ENCODE measurements around the gene KRT20. TPM values are rescaled to one million over a fixed set of nuclear protein-coding genes. Genes with fewer than 3 reads are reported as not detected.
A peak's percentile ranks its signal among the peaks of the same experiment; 100 is the strongest.

The KRT20 gene, protein sequence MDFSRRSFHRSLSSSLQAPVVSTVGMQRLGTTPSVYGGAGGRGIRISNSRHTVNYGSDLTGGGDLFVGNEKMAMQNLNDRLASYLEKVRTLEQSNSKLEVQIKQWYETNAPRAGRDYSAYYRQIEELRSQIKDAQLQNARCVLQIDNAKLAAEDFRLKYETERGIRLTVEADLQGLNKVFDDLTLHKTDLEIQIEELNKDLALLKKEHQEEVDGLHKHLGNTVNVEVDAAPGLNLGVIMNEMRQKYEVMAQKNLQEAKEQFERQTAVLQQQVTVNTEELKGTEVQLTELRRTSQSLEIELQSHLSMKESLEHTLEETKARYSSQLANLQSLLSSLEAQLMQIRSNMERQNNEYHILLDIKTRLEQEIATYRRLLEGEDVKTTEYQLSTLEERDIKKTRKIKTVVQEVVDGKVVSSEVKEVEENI
- total RNA-seq (ENCODE audit: low replicate concordance), result 13.0 and 41.9 TPM in 2 replicates
- long read RNA-seq, transcript KRT20-201 (8 exons, 1,737 nt), result major isoform, 227 of 240 reads
- long read RNA-seq, partial matches to known transcripts, result 4 of 240 reads
- long read RNA-seq, other reads (novel, unspliced or antisense), result 6 of 240 reads

GRCh38 chr17:40884708-40885512, at the start of gene KRT20:
Gene KRT20 (minus strand): TSS chr17:40885242. CDS start chr17:40885185, 57 bp downstream.
- H3K27me3 Mint-ChIP-seq, result no peaks in the 10 kb centered on the region
- no peaks in the 10 kb centered on the region for H3K4me1 Mint-ChIP-seq (ENCODE audit: unreplicated experiment)
- no peak within 1 kb of the TSS for H3K27ac Mint-ChIP-seq
- peak; percentile 48 for TF ChIP-seq CTCF (conservative IDR thresholded peaks at IDR 0.05)
- no peaks in the 10 kb centered on the region for H3K9me3 Mint-ChIP-seq
- no peak within 1 kb of the TSS for H3K4me3 Mint-ChIP-seq
- DNase-seq (ENCODE audit: extremely low spot score, unreplicated experiment), result no peak
- no peaks in the 10 kb centered on the region for H3K36me3 Mint-ChIP-seq

- Mint-ChIP-seq H3K27me3 (peaks cover 4% of the 10 kb centered on the region), H3K9me3 (no peaks in the 10 kb centered on the region), H3K36me3 (peaks cover 8% of the 10 kb centered on the region), H3K4me3 (peak overlapping the region; percentile 79), H3K4me1 (ENCODE audit: unreplicated experiment) (peaks cover 10% of the 10 kb centered on the region), H3K27ac (peak overlapping the region; percentile 18)
- DNase-seq (ENCODE audit: extremely low spot score, unreplicated experiment), result no peak
- TF ChIP-seq CTCF (conservative IDR thresholded peaks at IDR 0.05), result no peak
Measured at GRCh38 chr17:40932608-40933007, 47.6 kb upstream of the KRT20 start.

DNA sequence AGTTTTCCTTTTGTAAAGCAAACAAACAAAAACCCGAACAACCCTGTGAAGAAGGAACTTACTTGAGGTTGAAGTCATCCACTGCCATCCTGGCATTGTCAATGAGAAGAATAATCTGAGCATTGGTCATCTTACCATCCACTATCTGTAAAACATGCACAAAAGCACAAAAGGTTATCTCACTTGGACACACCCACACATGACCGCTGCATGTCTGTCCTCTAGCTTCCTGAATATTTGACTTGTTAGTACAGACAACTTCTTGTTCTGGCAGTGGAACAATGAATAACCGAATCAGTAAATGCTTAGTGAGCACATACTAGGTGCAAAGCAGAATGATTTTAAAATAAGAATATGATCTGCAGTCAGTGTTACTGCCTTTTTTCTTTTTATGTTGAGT, 46.3 kb upstream of the KRT20 start:
- no peak for TF ChIP-seq CTCF (conservative IDR thresholded peaks at IDR 0.05)

DNA sequence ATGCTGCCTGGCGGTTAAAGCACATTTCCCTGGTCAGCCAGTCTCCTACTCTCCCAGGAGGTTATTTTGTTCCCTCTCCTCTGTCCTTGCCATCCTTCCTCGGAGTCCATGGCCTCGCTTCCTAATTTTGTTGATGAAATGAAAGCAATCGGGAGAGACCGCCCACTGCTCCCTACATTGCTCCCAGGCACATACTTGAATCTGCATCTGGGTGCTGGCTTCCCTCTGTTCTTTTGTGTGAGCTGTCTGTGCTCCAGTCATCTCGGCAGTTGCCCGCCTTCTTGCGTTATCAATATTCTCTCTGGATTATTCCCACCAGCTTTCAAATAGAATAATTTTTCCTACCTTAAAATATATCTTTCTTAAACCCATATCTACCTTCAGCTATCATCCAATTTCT, 41.3 kb upstream of the KRT20 start:
- Mint-ChIP-seq H3K27me3 (no peaks in the 10 kb centered on the region), H3K9me3 (no peaks in the 10 kb centered on the region), H3K36me3 (peaks cover 8% of the 10 kb centered on the region), H3K27ac (peak overlapping the region; percentile 19), H3K4me1 (ENCODE audit: unreplicated experiment) (peaks cover 7% of the 10 kb centered on the region), H3K4me3 (no peak overlapping the region)
- TF ChIP-seq CTCF (conservative IDR thresholded peaks at IDR 0.05), result no peak
- no peak for DNase-seq (ENCODE audit: extremely low spot score, unreplicated experiment)

More for the DNA sequence above, 46.3 kb upstream of the KRT20 start:
- Mint-ChIP-seq H3K27me3 (no peaks in the 10 kb centered on the region), H3K9me3 (no peaks in the 10 kb centered on the region), H3K36me3 (peaks cover 4% of the 10 kb centered on the region), H3K27ac (peak overlapping the region; percentile 57), H3K4me1 (ENCODE audit: unreplicated experiment) (no peaks in the 10 kb centered on the region), H3K4me3 (peak overlapping the region; percentile 29)
- no peak for DNase-seq (ENCODE audit: extremely low spot score, unreplicated experiment)

DNA sequence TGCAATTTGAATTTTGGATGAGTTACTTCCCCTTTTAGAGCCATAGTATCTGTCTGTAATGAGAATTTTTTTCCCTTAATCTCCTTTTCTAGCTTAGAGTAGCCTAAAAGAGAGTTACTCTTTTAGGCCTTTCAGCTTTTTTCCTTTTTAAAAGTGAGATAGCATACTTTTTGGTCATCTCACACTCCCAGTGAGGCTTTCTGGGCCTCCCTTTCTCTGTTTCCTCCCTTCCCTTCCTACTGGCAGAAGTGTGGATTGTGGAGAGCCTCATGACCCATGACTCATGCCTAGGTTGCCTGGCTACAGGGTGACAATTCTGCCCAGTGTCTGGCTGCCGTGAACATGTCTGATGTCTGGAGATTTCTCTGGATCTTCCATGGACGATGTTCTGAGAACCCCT, 37.2 kb upstream of the KRT20 start:
- Mint-ChIP-seq H3K36me3 (peaks cover 4% of the 10 kb centered on the region), H3K4me1 (ENCODE audit: unreplicated experiment) (peaks cover 7% of the 10 kb centered on the region), H3K27me3 (no peaks in the 10 kb centered on the region), H3K27ac (peak overlapping the region; percentile 91), H3K4me3 (peak overlapping the region; percentile 13), H3K9me3 (no peaks in the 10 kb centered on the region)
- no peak for DNase-seq (ENCODE audit: extremely low spot score, unreplicated experiment)
- no peak for TF ChIP-seq CTCF (conservative IDR thresholded peaks at IDR 0.05)
